Kidney glomerular epithelial cell (primary cell): ENCODE data around the gene C6orf47.
A peak's percentile ranks its signal among the peaks of the same experiment; 100 is the strongest.

ENCODE experiments used
- DNase-seq: peaks from one replicate; lab custom pipeline; 2025; lab: John Stamatoyannopoulos, UW

The C6orf47 gene

GRCh38 chr6:31687860-31688693 is 27.5 kb upstream of the C6orf47 start:
- no peak for DNase-seq

GRCh38 chr6:31687321-31687720 is 26.7 kb upstream of the C6orf47 start:
- DNase-seq, result no peak

DNA sequence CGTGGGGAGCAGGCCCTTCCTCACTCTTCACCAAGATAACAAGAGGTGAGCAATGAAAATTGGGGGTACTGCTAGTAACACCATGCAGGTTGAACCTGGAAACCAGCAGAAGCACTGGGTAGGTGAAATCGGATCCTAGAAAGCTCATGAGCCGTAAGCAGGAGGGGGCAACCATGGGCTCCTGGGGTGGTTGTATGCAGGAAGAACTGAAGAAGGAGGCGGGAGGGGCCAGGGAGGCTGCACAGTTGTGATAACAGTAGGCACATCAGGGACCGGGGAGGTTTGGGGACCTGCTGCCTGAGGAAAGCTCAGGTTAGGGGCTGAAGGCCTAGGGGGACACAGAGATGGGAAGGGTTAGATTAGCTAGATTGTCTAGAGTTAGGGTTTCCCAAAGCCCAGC is 25.9 kb upstream of the C6orf47 start:
- no peak for DNase-seq

DNA sequence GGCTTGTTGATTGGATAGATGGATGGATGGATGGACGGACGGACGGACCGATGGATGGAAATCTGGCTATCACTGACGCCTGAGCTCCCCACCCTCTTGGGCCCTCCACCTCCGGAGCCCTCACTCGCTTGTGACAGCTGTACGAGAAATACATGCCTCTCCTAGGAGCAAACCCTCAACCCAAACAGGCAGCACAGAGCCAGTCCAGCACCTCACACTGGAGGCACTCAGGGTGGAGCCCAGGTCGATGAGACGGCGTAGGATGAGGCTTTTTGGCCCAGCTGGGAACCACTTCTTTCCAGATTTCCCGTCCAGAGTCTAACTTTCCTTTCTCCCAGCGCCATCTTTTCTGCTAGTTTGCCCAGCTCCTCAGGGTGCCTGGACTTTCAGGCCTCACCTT is 23.0 kb upstream of the C6orf47 start:
- no peak for DNase-seq

DNA sequence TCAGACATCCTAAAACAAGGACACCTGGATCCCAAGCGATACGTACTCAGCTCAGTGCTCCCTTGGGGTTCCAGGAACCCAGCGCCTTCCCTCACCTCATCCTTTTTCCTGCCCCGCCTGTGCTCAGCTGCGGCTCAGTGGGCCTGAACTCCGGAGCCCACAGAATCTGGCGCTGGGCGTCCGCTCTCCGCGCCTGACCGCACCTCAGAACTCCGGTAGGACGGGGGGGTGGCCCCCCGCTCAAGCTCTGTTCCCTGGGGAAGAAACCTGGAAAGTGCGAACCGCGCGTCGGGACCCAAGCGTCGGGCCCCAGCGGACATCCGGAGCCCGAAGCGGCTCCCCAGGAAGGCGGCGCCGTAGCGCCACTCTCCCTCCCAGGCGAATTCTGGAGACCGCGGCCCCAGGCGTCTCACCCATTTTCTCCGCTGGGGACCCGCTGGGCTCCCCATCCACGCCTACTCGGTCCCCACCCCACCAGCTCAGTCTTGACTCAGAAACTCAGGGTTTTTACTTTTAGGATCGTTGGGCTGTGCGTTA is 20.6 kb upstream of the C6orf47 start:
- peak; percentile 56 for DNase-seq

- DNase-seq, result peak; percentile 76
Observed at GRCh38 chr6:31680226-31681134, 19.9 kb upstream of the C6orf47 start, which contains the start of gene LY6G5C. Gene LY6G5C, minus strand, starts transcription at chr6:31681067. Its CDS starts 694 bp downstream, at chr6:31680373.

GRCh38 chr6:31677955-31678354 is 17.4 kb upstream of the C6orf47 start:
- DNase-seq, result no peak

DNA sequence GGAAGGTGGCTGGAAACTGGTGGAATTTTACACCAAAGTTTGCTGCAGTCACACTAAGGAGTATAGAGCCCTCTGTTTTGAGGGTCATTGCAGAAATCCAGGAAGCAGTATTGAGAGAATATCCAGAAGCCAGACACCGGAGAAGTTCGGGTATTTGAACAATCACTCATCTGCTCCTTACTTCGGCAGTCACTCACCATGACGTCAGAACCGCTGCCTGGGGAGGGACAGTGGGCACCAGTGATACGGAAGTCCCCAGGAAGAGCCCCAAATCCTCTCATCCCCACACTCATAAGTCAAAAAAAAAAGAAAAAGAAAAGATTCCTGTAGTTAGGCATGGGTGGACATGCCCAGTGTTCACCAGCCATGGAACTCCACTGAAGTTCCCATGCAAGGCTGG is 16.3 kb upstream of the C6orf47 start:
- no peak for DNase-seq

GRCh38 chr6:31676322-31676903 is 15.8 kb upstream of the C6orf47 start:
- DNase-seq, result no peak

DNA sequence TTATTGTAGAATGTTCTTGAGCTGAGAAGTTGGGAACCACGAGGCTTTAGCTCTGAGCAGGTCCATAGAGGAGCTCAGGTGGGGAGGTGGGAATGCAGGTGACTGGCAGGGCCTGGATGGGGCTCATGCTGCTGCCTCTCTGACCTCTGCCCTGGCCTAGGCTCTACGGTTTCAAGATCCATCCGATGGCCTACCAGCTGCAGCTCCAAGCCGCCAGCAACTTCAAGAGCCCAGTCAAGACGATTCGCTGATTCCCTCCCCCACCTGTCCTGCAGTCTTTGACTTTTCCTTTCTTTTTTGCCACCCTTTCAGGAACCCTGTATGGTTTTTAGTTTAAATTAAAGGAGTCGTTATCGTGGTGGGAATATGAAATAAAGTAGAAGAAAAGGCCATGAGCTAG is 9.1 kb upstream of the C6orf47 start, which contains the start of gene LY6G5B:
LY6G5B (plus strand) TSS at position 301 of the 400 bp plus-strand sequence. CDS start 975 bp downstream, outside the sequence.
- DNase-seq, result no peak

DNA sequence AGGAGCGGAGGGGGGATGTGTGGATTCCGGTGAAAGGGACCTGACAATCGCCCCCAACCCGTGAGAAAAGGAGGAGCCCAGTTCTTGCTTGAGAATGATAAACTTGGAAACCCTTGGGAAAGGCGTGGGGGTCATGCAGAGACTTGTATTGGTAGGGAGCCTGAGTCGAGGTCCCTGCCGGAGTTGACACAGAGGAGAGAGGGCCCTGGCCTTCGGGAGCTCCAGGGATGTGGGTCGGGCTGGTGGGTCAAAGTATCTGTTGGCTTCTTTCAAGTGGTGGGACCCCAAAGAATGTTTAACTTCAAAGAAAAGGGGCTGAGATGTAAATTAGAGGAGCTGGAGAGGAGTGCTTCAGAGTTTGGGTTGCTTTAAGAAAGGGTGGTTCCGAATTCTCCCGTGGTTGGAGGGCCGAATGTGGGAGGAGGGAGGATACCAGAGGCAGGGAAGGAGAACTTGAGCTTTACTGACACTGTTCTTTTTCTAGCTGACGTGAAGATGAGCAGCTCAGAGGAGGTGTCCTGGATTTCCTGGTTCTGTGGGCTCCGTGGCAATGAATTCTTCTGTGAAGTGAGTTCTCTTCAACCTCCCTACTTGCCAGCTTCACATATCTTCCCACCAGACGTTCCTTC is 5.9 kb upstream of the C6orf47 start:
- no peak for DNase-seq

- peak; percentile 94 for DNase-seq
Observed at GRCh38 chr6:31665501-31666336, 5.1 kb upstream of the C6orf47 start, which contains the start of gene CSNK2B. Gene CSNK2B, plus strand, starts transcription at chr6:31666080. Its CDS starts 752 bp downstream, at chr6:31666832.

- peak; percentile 86 for DNase-seq
Observed at GRCh38 chr6:31664790-31665500, 4.4 kb upstream of the C6orf47 start, which contains the start of gene GPANK1. Gene GPANK1, minus strand, starts transcription at chr6:31664997. Its CDS starts 519 bp downstream, at chr6:31664478.

DNA sequence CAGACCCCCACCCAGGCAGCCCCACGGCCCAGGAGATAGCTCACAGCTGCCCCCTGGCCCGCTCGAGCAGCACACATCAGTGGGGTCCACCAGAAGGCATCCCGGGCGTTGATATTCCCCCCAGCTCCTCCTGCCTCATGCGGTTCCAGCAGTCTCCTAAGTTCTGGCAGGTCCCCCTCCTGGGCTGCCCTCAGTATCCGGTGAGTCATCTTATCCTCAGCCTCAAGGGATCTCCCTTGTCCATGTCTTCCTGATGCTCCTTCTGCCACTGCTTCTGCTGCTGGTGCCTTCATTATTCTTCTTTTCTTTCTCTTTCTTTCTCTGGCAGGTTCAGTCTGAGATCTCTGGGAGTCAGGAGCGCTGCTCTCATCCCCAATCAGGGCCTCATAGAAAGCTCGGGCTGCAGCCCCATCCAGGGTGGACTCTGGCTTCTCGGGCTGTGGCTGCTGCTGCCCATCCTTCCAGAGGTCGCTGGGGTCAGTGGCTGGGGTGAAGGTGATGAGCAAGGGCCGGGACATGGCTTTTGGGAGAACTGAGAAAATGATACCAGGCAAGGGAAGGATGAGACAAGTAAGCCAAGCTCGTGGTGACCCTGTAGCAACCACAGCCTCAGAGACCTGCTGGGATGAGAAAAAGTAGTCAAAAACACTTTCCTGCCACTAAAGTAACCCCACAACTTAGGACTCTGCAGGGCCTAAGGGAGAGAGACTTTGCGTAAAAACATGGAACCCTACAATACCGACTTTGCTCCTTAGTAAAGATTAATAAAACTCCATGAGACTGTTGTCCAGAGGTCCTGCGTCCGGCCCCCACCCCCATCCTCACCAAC is 3.6 kb upstream of the C6orf47 start:
- DNase-seq, result no peak

GRCh38 chr6:31663126-31663960 is 2.8 kb upstream of the C6orf47 start:
- no peak for DNase-seq

GRCh38 chr6:31662124-31662723 is 1.6 kb upstream of the C6orf47 start:
- DNase-seq, result no peak
